HepG2 (cell line): Measurements from ENCODE around the gene ENTPD2. TPM values are rescaled to one million over a fixed set of nuclear protein-coding genes. Genes with fewer than 3 reads are reported as not detected.

Experiments used
- CENPT ChIP-seq: sonication (generic); formaldehyde crosslinking; IDR thresholded peaks from 2 replicates; pipeline ENCODE4 v1.8.0; 2022; ENCODE audit warnings: low read depth, mild to moderate bottlenecking, moderate library complexity, missing genetic modification reagents
- CHCHD3 ChIP-seq: sonication (generic); formaldehyde crosslinking; IDR thresholded peaks from 2 replicates; pipeline ENCODE4 v1.8.0; 2022; ENCODE audit warnings: mild to moderate bottlenecking, missing genetic modification reagents, moderate library complexity
- EED ChIP-seq: sonication (generic); formaldehyde crosslinking; IDR thresholded peaks from 2 replicates; pipeline ENCODE4 v1.5.0; 2020; ENCODE audit warnings: mild to moderate bottlenecking, missing genetic modification reagents
- GFI1 ChIP-seq: sonication (generic); formaldehyde crosslinking; IDR thresholded peaks from 2 replicates; pipeline ENCODE4 v1.5.0; 2020; ENCODE audit warnings: missing genetic modification reagents, mild to moderate bottlenecking, borderline replicate concordance
- NR2F1 ChIP-seq, 2 experiments: fragments of 450-650 bp in 1 of 2; formaldehyde crosslinking in 1 of 2; IDR thresholded peaks; 2 replicates each; pipeline versions ENCODE4 v1.5.0 to v1.6.1; 2016 to 2020; ENCODE audit warnings: mild to moderate bottlenecking in 1 of 2, missing compliant biosample characterization in 1 of 2, missing genetic modification reagents in 1 of 2, moderate library complexity in 1 of 2
- PHF8 ChIP-seq: sonication (generic); formaldehyde crosslinking; IDR thresholded peaks from 2 replicates; pipeline ENCODE4 v1.5.0; 2020; ENCODE audit warnings: missing genetic modification reagents
- SIX1 ChIP-seq: sonication (generic); formaldehyde crosslinking; IDR thresholded peaks from 2 replicates; pipeline ENCODE4 v1.4.0; 2020; ENCODE audit warnings: missing genetic modification reagents, borderline replicate concordance
- SMARCC2 ChIP-seq: fragments of 450-650 bp; IDR thresholded peaks from 2 replicates; pipeline ENCODE4 v1.6.1; 2017; ENCODE audit warnings: antibody characterized with exemption, mild to moderate bottlenecking
- SSRP1 ChIP-seq: IDR thresholded peaks from 2 replicates; pipeline ENCODE4 v1.6.1; 2016; ENCODE audit warnings: control low read depth
- USF2 ChIP-seq, 2 experiments: sonication (generic) in 1 of 2; formaldehyde crosslinking in 1 of 2; IDR thresholded peaks; 2 replicates each; pipeline versions ENCODE4 v1.5.1 to v1.6.1; 2011 to 2020; ENCODE audit warnings: borderline replicate concordance in 1 of 2, low read depth in 1 of 2, low read length in 1 of 2, mild to moderate bottlenecking in 1 of 2, missing genetic modification reagents in 1 of 2, moderate library complexity in 1 of 2
- ZBTB33 ChIP-seq: sonication (generic); formaldehyde crosslinking; IDR thresholded peaks from 2 replicates; pipeline ENCODE4 v1.4.0; 2020; ENCODE audit warnings: missing genetic modification reagents
- ZEB1 ChIP-seq: IDR thresholded peaks from 2 replicates; pipeline ENCODE4 v1.6.1; 2012; ENCODE audit warnings: mild to moderate bottlenecking, low read depth, inconsistent platforms; ENCODE audit not compliant: insufficient replicate concordance
- ZNF138 ChIP-seq: sonication (generic); formaldehyde crosslinking; IDR thresholded peaks from 2 replicates; pipeline ENCODE4 v1.5.0; 2020; ENCODE audit warnings: mild to moderate bottlenecking, low read depth, missing genetic modification reagents
- ZNF484 ChIP-seq: sonication (generic); formaldehyde crosslinking; IDR thresholded peaks from 2 replicates; pipeline ENCODE4 v1.5.1; 2020; ENCODE audit warnings: mild to moderate bottlenecking, low read depth, missing genetic modification reagents, borderline replicate concordance
- ZNF512 ChIP-seq: sonication (generic); formaldehyde crosslinking; IDR thresholded peaks from 2 replicates; pipeline ENCODE4 v1.4.0; 2020; ENCODE audit warnings: mild to moderate bottlenecking, missing genetic modification reagents
- ZNF83 ChIP-seq: sonication (generic); formaldehyde crosslinking; IDR thresholded peaks from 2 replicates; pipeline ENCODE4 v1.4.0; 2020; ENCODE audit warnings: missing genetic modification reagents, mild to moderate bottlenecking, borderline replicate concordance
- polyA plus RNA-seq, 8 experiments: library from polyadenylated mRNA; depleted of rRNA in 3 of 8; stranded (reverse) in 7 of 8; unstranded in 1 of 8; fragments of >200 nt; fragmentation: Illumina TruSeq in 4 of 8; extraction: Trizol in 4 of 8; gene quantifications; 2 replicates each; pipeline versions ENCODE4 v1.2.1 to v1.2.3, GENCODE V29; 2011 to 2016; ENCODE audit warnings: low read depth in 4 of 8, missing spikeins in 1 of 8, mixed read lengths in 1 of 8; ENCODE audit not compliant: insufficient read depth in 1 of 8
- total RNA-seq, 5 experiments: library from RNA; depleted of rRNA; stranded (reverse); fragments of >200 nt; fragmentation: Illumina TruSeq; extraction: Trizol; gene quantifications; 2 replicates each; pipeline ENCODE4 v1.2.3, GENCODE V29; 2016; ENCODE audit warnings: low read depth in 1 of 5

Gene ENTPD2
- total and polyA plus RNA-seq, 2 of the 13 experiments (the other 11 are each of a cell fraction or from before 2014, with no cell fraction given) = 0.95 to 3.2 TPM

- no peak for TF ChIP-seq ZNF83
- TF ChIP-seq ZEB1 = no peak
- TF ChIP-seq CENPT (CRISPR knock-in tag) = no peak
- TF ChIP-seq PHF8 = no peak
- TF ChIP-seq NR2F1 (CRISPR knock-in tag; IDR thresholded peaks at IDR 0.05) = no peak
- TF ChIP-seq ZNF484 = no peak
- TF ChIP-seq SIX1 (CRISPR knock-in tag) = no peak
- TF ChIP-seq CHCHD3 = no peak
- no peak for TF ChIP-seq ZBTB33
- no peak for TF ChIP-seq ZNF512 (CRISPR knock-in tag)
- TF ChIP-seq USF2 (IDR thresholded peaks at IDR 0.05; ENCODE audit: low read depth, low read length) = no peak
- TF ChIP-seq USF2 (CRISPR knock-in tag; IDR thresholded peaks at IDR 0.05; ENCODE audit: borderline replicate concordance) = peak; percentile 17; the same call in 1 of the 2 replicates
- no peak for TF ChIP-seq SMARCC2
- TF ChIP-seq GFI1 (CRISPR knock-in tag) = no peak
- 0 out of 2 replicates have a peak, but pooled peaks have one; percentile 76 for TF ChIP-seq ZNF138
- no peak for TF ChIP-seq SSRP1 (CRISPR knock-in tag)
- TF ChIP-seq EED = no peak
Measured at GRCh38 chr9:137021979-137022661, 31.7 kb downstream of the ENTPD2 start (continued).
